Right ventricle myocardium inferior (tissue), 1 donor: ENCODE data around the gene PSPH. TPM values are rescaled to one million over a fixed set of nuclear protein-coding genes. Genes with fewer than 3 reads are reported as not detected.
"Not testable (repeated sequence)": the region's sequence is repeated elsewhere in the genome, so short reads cannot be mapped to it uniquely, and the experiment has no call there.

Source experiments
- ATAC-seq: fragments of 200-7000 bp; cut with Tn5 transposase; one replicate; pipeline ENCODE4 v1.9.1; 2020; ENCODE audit warnings: mild to moderate bottlenecking, moderate library complexity
- DNase-seq: peaks from one replicate; pipeline ENCODE4 v3.0.0; 2021; ENCODE audit errors: missing footprints
- intact Hi-C: fragments of 100-400 bp; cut with DNase I; formaldehyde crosslinking; loops from one replicate; pipeline ENCODE4 v1.11.0; 2022
- total RNA-seq: library from RNA; stranded (reverse); fragmentation: NEBNext Ultra II Directional; extraction: Animal tissue kit (Norgen Biotek cat#: 25700); gene quantifications from one replicate; pipeline ENCODE4 v1.2.1, GENCODE V29; 2021
- donor health status: DM: no; HTN: yes; CAD: no; lungs with severe emphysema.

The PSPH gene
- total RNA-seq, 1 donor from 2014 or later = 10.6 TPM

DNA sequence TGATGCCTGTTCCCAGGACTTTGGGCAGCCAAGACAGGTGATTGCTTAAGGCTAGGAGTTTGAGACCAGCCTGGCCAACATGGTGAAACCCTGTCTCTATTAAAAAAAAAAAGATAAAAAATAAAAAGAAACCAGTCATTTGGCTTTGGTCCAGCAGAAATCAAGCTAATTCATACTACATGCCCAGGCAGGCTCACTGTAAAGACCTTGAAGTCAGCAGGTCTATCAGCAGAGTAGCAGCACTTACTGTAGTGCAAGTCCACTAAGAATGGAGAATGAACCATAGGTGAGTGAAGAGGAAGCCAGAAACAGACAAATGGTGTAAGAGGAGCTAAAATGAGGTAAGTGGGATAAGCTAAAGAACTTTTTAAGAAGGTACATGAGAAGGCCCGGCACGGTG is 24.7 kb downstream of the PSPH start:
- no peak for DNase-seq
- no peak for ATAC-seq
- intact Hi-C loops = no loop called here

DNA sequence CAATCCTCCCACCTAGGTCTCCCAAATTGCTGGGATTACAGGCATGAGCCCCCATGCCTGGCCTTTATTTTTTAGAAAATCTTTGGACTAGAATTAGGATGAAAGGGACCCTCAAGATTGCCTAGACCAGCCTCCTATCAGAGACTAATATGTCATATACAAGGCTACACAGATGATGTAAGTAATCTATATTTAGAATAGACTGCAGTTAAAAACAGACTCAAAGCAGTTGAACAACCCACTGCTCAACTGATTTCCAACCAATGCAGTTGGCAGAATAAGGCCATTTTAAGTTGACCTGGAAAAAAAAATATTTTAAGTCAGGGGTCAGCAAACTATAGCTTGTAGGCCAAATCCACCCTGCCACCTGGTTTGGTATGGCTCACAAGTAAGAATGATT is 27.7 kb downstream of the PSPH start:
- intact Hi-C loops = no loop called here
- ATAC-seq = no peak
- DNase-seq = no peak

DNA sequence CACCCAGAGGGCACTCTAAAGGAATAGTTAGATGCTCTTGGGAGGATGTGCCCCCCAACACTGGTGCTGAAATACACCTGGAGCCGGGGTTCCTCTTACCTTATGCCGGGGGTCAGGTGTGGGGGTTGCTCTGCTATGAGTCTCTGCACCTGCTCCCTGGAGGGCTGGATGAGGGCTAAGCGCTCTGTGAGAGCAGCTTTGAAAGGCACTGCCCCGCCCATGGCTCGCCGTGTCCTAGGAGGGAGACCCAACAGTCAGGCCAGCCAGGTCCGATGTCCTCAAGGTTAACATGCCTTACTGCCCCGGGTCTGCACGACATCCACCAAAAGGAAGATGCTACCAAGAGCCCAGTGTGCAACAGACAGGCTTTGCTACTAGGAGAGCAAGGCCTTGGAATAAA is 31.7 kb downstream of the PSPH start:
- intact Hi-C loops = no loop called here
- DNase-seq (no peak), ATAC-seq (no peak)

DNA sequence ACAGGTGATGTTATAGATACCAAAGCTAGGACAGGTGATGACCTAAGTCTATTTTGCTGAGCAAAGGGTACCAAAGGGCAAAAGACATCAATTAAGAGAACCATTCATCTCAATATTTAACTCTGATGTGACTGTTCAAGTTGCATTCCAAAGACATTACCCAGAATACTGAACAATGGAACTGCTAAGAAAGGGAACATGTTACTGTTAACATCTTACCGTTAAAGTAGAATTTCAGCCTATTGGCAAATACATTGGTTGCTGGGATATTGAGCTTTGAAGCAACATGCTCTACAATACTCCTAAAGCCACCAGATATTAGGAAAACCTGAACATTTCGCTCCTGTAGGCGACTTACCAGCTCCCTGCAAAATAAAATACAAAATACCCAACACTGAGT is 34.2 kb downstream of the PSPH start:
- ATAC-seq, intact Hi-C loops, DNase-seq: not testable (repeated sequence)

DNA sequence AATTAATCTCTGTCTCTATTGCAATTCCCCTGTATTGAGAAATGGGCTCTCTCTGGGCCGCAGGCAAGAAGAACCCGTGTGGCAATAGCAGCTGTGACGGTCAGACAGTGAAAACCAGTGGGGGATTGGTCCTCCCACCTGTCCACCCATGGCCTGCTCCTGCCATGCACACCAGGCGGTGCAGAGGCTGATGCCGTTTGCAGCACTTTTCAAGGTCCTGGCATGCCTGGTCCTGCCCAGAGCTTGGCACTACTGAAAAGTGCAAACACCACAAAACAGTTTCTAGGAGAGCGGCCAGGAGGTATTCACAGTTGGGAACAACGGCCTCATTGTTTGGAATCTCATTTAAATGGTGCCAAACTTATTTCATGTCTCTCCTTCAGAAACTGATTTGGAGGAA is 41.5 kb downstream of the PSPH start:
- intact Hi-C loops = no loop called here
- DNase-seq = no peak
- ATAC-seq = peak; percentile 78

DNA sequence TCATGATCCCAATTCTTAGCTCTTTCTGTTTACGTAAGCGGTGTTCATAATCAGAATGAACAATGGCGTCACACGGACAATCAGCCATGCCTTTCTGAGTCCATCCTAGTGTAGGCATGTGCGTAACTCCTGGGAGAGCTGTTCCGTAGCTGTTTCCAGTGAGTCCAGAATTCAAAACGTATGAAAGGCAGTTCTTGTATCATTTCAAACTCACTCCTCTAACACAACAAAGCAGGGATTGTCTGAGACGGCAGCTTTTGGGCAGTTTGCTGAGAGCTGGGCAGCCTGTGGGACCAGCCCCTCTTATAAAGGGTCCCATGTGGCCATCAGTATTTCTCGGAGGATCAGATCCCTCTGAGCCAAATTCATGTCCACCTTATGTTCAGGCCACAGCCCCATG is 43.4 kb downstream of the PSPH start:
- DNase-seq (no peak), ATAC-seq (no peak)
- intact Hi-C loops = no loop called here

DNA sequence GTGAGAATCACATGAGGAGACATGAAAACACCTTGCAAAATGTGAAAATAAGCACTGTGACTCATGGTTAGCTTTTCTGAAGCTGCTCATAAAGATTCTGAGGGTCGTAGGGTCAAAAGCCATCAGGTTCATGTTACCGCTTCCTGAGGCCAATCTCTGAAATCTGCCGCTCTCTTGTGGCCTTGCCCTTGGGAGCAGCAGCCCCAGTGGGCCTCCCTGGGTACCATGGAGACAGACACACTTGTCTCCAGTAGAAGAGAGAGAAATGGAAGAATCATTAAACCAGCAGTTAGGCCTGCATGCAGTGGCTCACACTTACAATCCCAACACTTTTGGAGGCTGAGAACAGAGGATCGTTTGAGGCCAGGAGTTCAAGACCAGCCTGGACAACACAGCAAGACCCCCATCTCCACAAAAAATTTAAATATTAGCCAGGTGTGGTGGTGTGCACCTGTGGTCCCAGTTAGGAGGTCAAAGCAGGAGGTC is 44.0 kb downstream of the PSPH start:
- DNase-seq = no peak
- intact Hi-C loops = no loop called here
- ATAC-seq = no peak

DNA sequence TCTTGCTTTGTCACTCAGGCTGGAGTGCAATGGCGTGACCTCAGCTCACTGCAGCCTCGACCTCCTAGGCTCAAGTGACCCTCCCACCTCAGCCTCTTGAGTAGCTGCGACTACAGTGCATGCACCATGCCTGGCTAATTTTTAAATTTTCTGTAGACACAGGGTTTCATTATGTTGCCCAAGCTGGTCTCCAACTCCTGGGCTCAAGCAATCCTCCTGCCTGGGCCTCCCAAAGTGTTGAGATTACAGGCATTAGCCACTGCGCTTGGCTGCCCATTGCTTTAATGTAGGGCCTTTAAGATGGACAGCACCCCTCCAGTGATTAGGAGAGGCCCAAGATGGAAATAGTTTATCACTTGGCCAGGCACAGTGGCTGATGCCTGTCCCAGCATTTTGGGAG is 47.5 kb downstream of the PSPH start:
- DNase-seq (no peak), ATAC-seq (no peak)
- intact Hi-C loops = loop anchor here (5.0 kb wide), 1 partner anchor 69 kb away; no protein-coding TSS in a partner anchor

DNA sequence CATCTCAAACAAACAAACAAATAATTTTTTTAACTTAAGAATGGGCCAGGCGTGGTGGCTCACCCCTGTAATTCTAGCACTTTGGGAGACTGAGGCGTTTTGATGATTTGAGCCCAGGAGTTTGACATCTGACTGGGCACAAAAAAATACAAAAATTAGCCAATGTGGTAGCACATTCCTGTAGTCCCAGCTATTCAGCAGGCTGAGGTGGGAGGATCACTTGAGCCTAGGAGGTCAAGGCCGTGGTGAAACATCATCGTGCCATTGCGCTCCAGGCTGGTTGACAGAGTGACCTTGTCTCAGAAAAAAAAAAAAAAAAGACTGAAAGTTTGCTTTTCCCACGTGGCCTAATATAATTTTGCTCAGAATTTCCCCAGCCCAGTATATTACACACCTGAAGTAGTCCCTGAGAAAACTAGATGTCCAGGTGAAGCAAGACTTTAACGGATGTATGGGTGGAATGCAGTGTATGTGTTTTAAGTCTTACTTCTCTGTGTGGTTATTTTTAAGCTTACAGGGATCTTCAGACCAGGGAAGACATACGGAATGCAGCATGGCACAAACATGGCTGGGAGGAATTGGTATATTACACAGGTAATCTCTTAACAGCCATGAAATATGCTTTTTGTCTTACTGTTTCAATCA is 54.3 kb downstream of the PSPH start:
- intact Hi-C loops = no loop called here
- ATAC-seq = no peak

DNA sequence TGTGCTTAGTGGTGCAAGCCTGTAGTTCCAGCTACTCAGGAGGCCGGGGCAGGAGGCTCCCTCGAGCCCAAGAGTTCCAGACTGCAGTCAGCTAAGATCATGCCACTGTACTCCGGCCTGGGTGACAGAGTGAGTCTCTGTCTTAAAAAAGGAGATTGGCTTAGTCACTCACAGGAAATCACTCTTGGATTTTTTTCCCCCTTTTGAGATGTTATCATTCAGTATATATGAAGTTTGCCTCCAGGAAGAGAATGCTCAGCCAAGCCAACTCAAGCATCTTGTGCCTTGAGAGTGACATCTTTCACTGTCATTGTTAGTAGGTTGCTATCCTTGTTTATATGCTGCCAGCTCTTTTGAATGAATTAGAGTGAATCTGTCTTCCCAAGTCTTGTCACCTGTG is 58.9 kb downstream of the PSPH start:
- no peak for ATAC-seq
- no peak for DNase-seq

More for the DNA sequence above, 54.3 kb downstream of the PSPH start:
- no peak for DNase-seq

DNA sequence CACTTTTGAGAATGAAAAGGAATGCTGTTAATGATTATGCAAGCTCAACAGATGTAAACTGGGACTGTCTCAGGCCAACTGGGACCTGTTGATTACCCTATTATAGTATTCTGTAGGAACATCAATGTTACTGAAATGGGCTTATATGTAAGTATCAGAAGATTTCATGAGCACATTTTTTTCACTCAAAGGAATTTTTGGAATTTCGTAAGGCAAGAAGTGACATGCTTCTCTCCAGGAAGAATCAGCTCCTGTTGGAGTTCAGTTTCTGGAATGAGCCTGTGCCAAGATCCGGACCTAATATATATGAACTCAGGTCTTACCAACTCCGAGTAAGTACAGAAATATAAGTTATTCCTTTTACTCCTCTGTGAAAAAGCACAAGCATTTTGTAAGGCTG is 67.7 kb downstream of the PSPH start:
- intact Hi-C loops = no loop called here

More for the DNA sequence above, 58.9 kb downstream of the PSPH start:
- intact Hi-C loops = no loop called here

DNA sequence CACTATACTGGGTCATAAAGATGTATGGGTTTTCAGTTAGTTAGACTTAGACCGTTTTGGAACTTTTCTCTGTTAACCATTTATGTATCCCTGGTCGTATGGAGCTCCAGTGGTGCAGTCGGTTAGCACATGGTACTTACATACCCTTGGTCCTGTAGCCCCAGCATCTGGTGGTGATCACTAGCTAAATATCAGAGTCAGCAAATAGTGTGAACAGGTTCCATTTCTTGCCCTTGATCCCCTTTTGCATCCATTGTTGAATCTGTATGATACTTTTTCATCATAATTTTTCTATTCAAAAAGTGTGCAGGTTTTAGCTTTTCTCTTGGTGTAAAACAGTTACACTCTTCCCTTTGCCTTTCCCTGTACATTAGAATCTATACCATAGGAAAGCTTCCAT is 71.0 kb downstream of the PSPH start:
- intact Hi-C loops = no loop called here
- no peak for ATAC-seq

More for the DNA sequence above, 67.7 kb downstream of the PSPH start:
- DNase-seq = no peak
- ATAC-seq = no peak

DNA sequence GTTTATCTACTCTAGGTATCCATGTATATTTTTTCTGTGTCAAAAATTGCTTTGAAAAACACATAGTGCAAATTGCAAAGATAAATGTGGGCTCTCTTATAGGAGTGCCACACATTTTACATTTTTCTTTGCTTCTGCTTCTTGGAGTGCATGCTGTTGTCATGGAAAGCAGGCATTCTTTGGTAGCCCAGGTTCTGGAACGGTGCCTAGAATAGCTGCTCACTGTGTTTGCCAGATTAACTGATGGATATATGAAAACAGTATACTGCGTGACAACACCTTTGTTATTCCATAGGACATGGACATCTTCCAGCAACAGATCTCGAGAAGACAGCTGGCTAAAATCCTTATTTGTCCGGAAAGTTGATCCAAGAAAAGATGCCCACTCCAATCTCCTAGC is 73.4 kb downstream of the PSPH start:
- DNase-seq = no peak
- ATAC-seq = no peak
- intact Hi-C loops = no loop called here

More for the DNA sequence above, 71.0 kb downstream of the PSPH start:
- no peak for DNase-seq

DNA sequence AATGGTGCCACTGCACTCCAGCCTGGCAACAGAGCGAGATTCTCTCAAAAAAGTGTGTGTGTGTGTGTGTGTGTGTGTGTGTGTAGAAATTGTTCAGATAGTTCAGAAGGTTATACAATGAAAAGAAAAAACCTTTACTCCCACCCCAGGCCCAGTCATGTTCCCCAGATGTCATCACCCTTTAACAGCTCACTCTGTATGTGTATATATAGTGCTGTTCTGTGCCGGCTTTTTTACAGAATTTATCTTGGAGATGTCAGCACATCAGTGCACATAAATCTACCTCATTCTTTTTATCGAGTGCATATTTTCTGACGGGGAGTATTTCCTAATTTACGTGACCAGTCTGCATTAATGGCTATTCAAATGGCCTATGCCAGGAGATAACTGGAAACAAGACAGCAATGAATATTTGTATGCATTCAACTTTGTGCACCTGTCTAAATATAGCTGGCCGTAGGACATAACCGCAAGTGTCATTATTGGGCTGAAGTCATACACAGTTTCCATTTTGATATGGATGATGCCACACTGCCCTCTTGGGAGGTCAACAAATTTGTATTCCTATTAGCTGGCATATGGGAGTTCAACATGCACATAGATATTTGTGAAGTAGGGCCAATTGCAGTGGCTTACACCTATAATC is 75.1 kb downstream of the PSPH start:
- DNase-seq = no peak
- peak; percentile 79 for ATAC-seq
- intact Hi-C loops = no loop called here

DNA sequence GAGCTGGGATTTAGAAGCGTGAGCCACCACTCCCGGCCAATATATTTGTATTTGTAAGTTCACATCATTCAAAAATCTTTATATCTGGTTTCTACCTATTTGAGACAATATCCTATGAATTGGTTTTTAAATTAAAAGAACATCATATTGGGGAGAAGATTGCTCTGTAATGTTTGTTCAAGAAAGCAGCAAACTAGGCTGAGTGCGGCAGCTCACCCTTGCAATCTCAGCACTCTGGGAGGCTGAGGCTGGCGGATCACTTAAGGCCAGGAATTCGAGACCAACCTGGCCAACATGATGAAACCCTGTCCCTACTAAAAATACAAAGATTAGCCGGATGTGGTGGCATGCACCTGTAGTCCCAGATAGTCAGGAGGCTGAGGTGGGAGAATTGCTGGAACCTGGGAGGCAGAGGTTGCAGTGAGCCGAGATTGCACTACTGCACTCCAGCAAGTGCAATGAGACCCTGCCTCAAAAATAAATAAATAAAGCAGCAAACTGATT is 77.4 kb downstream of the PSPH start:
- ATAC-seq (no peak), DNase-seq (no peak)
- intact Hi-C loops = no loop called here

DNA sequence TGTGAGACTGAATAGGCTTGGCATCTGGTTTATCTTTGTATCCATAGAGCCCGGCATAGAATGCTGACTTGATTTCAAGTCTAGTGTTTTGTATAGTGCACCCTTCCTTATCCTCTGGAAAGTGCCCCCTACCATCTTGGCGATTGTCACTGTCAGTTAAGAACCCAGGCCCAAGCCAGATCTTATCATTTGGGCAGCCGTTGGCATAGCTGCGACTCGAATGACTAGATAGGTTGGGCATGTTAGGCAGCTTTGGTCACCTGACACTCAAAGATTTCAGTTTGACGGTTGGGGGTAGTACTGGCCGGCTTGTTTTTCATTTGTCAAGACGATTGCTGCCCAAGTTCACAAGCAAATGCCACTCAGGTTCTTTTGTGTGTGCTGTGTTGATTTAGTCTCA is 80.3 kb downstream of the PSPH start:
- intact Hi-C loops = no loop called here
- ATAC-seq (peak; percentile 74), DNase-seq (no peak)

DNA sequence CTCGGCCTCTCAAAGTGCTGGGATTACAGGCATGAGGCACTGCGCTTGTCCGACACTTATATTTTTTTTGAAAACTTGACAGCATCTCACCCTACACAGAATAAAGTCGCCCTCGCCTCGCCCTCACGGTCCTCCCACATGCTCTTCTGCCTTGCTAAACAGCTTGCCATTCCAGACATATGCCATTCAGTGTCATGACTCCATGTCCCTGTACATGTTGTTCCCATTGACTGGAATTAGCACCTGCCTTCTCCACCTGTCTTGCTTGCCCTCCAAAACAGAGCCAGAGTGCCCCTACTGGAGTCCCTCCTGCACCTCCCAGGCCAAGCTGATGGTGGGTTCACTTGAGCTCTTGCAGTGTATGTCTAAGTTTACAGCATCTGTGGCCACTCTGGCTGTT is 80.7 kb downstream of the PSPH start:
- intact Hi-C loops = no loop called here
- DNase-seq (no peak), ATAC-seq (peak; percentile 58)

DNA sequence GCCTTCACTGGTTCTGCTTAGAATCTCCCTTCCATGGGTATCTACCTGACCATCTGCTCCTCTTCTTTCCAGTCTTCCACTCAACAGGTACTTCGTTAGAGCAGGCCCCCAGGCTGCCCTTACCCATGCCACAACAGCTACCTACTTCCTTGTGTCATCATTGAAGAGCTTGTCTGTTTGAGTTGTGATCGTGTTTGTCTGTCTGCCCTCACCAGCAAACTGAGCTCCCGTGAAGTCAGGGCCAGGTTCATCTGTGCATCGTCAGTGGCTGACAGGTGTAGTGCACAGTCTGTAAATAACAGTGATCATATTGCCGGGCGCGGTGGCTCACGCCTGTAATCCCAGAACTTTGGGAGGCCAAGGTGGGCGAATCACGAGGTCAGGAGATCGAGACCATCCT is 81.9 kb downstream of the PSPH start:
- ATAC-seq (no peak), DNase-seq (no peak)
- intact Hi-C loops = loop anchor here (5.0 to 10.0 kb wide), 2 partner anchors 83 to 1375 kb away; partner anchors contain the start of genes CCT6A and PSPH

DNA sequence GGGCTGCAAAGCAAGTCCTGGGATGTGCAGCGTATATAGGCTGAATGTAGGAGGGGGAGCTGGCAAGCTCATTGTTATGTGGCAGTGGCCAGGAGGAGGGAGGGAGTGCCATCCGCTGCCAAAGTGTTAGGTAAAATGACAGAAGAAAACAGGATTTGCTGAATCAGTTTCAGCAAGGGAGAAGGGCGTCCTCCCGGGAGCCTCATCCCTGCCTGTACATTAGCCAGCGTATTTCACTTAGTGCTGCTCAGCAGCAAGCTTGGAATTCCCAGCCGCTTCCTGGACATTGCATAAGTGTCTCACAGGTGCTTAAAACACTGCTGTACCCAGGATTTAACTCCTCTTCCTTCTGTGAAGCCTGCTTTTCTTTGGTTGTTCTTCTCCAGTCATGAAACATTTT is 84.4 kb downstream of the PSPH start:
- intact Hi-C loops = loop anchor here (5.0 to 10.0 kb wide), 2 partner anchors 85 to 1378 kb away; partner anchors contain the start of genes CCT6A and PSPH
- DNase-seq (no peak), ATAC-seq (no peak)

DNA sequence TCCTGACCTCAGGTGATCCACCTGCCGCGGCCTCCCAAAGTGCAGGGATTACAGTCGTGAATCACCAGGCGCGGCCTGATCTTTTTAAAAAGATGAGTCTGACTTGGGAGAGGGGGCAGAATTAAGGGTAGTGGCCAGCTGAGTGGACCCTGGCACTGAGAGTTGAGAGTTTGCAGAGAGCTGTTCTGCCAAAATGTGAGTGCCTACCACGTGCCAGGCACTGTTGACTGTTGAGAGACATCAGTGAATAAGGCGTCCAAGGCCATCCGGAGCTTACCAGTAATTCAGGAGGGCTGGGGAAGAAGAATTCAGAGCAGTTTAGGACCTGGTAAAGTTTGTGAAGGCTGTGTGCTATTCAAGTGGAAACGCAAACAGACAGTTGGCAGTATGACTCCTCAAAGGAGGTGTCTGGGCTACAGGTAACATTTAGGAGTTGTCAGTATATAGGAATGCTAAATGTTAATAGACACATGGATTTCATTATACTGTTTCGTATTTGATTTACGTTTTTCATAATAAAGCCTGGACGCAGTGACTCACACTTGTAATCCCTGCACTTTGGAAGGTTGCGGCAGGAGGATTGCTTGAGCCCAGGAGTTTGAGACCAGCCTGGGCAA is 85.3 kb downstream of the PSPH start:
- intact Hi-C loops = loop anchor here (5.0 to 10.0 kb wide), 2 partner anchors 86 to 1379 kb away; partner anchors contain the start of genes CCT6A and PSPH
- ATAC-seq = peak; percentile 39
- peak; percentile 74 for DNase-seq
